Activated T-cell treated with anti-CD3 and anti-CD28 coated beads, Interleukin-2, amount 50 U/mL, for 72 hours (primary cell): ENCODE data around the gene MSH2. TPM values are rescaled to one million over a fixed set of nuclear protein-coding genes. Genes with fewer than 3 reads are reported as not detected.
"Not testable (repeated sequence)": the region's sequence is repeated elsewhere in the genome, so short reads cannot be mapped to it uniquely, and the experiment has no call there.

Experiments used
- ATAC-seq, 2 donors: fragments of 150-1000 bp; cut with Tn5 transposase; replicated peaks in 1 of 2; 2 replicates each; pipeline ENCODE4 v1.10.0; 2021; ENCODE audit warnings: moderate library complexity in 2 of 2, mild to moderate bottlenecking in 1 of 2
- DNase-seq, 2 donors: peaks; one replicate each; pipeline ENCODE4 v3.0.0; 2021 to 2022; ENCODE audit warnings: mixed read lengths in 1 of 2
- H3K27ac Mint-ChIP-seq: one replicate; pipeline ENCODE4 v1.8.0; 2022; ENCODE audit warnings: mild to moderate bottlenecking, moderate library complexity, mixed read lengths
- H3K27me3 Mint-ChIP-seq: one replicate; pipeline ENCODE4 v1.8.0; 2022; ENCODE audit warnings: low read depth, mixed read lengths
- H3K36me3 Mint-ChIP-seq, 2 donors: one replicate each; pipeline ENCODE4 v1.8.0; 2022; ENCODE audit warnings: mixed read lengths in 2 of 2, mild to moderate bottlenecking in 1 of 2; ENCODE audit not compliant: insufficient read depth in 2 of 2
- H3K4me1 Mint-ChIP-seq: one replicate; pipeline ENCODE4 v1.8.0; 2022; ENCODE audit warnings: low read depth, mixed read lengths
- H3K4me3 Mint-ChIP-seq, 2 donors: one replicate each; pipeline ENCODE4 v1.8.0; 2022; ENCODE audit warnings: mild to moderate bottlenecking in 2 of 2, mixed read lengths in 2 of 2, moderate library complexity in 2 of 2
- H3K9me3 Mint-ChIP-seq, 2 donors: one replicate each; pipeline ENCODE4 v1.8.0; 2022; ENCODE audit warnings: mixed read lengths in 2 of 2
- total RNA-seq, 2 donors: library from RNA; stranded (reverse); gene quantifications; one replicate each; pipeline ENCODE4 v1.2.3, GENCODE V29; 2022

MSH2 gene
- total RNA-seq: 10 to 100 TPM; 41.9 to 48.7 TPM

GRCh38 chr2:47402805-47403608 is at the start of gene MSH2:
Gene MSH2, plus strand, starts transcription at chr2:47403156. Its CDS starts 36 bp downstream, at chr2:47403192.
- Mint-ChIP-seq H3K4me1 (peaks cover 38% of the 10 kb centered on the region), H3K9me3 (no peaks in the 10 kb centered on the region), H3K27me3 (no peaks in the 10 kb centered on the region), H3K4me3 (peak within 1 kb of the TSS; percentile 98), H3K27ac (peak within 1 kb of the TSS; percentile 96), H3K36me3 (peaks cover 8 to 20% of the 10 kb centered on the region in 2 donors)
- peak; percentile 94 to 96 for DNase-seq
- ATAC-seq: peak; percentile 93 to 96

DNA sequence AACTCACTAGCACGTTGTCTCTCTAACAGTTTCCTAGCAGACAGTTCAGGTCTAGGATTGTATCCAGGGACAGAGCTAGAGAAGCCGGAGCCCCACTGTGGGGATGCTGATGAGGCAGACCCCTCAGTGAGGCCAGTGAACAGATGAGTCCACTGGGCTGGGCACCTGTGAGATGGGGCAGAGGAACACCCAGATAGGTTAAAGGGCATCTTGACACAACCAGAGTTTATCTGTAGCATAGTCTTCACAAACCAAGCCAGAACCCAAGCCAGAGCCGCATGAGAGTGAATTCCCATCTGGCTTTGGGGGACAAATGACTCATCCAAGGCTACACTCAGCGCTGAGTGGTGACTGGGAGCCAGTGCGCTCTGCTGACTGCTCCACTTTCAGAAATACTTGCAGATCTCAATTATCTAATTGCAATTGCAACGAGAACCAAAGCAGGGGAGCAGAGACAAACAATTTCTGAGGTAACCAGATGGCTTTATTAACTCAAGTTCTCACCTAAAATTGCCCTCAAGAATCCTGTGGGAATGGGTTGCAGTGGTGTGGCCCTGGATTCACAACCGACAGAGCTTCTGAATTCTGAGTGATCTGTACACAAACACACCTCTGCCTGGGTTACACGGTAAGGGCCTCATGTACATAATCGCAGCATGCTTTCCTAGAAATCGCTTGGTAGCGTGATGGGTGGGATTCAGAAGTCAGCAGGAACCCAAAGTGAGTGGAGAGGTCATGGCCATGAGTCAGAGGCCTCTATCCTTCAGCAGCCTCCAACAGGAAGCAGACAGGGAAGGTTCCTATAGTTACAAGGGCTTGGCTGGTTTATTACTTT is 48.7 kb upstream of the MSH2 start:
- no peak for DNase-seq
- H3K9me3 Mint-ChIP-seq: no peaks in the 10 kb centered on the region
- no peak overlapping the region for H3K4me3 Mint-ChIP-seq
- no peaks in the 10 kb centered on the region for H3K27me3 Mint-ChIP-seq
- no peaks in the 10 kb centered on the region for H3K36me3 Mint-ChIP-seq
- no peak overlapping the region for H3K27ac Mint-ChIP-seq
- H3K4me1 Mint-ChIP-seq: no peaks in the 10 kb centered on the region
- no peak for ATAC-seq

- Mint-ChIP-seq H3K4me3 (no peak overlapping the region), H3K9me3 (no peaks in the 10 kb centered on the region), H3K36me3 (no peaks in the 10 kb centered on the region), H3K27me3 (no peaks in the 10 kb centered on the region), H3K4me1 (no peaks in the 10 kb centered on the region), H3K27ac (no peak overlapping the region)
- ATAC-seq (no peak), DNase-seq (no peak)
Measured at GRCh38 chr2:47354848-47355204, 48.1 kb upstream of the MSH2 start.

DNA sequence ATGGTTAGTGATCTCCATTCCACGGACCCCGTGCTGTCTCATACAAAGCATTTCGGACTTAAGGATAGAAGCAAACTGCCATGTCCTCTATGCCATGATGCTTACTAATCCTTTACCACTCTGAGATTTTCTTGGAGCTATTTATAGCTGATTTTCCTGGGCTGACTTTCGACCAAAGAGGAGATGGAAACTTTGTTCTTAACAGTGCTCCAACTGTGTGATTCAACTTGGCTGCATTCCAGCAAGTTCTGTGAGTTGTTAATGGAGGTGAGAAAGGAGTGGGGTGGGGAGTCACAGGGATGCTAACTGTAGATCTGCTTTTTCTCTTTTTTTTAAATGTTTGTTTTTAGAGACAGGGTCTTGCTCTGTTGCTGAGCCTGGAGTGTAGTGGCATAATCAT is 45.5 kb upstream of the MSH2 start:
- Mint-ChIP-seq H3K27ac (no peak overlapping the region), H3K4me1 (no peaks in the 10 kb centered on the region), H3K36me3 (no peaks in the 10 kb centered on the region), H3K27me3 (no peaks in the 10 kb centered on the region), H3K9me3 (no peaks in the 10 kb centered on the region), H3K4me3 (no peak overlapping the region)
- ATAC-seq: no peak
- no peak for DNase-seq

- peak; percentile 45 to 58 for ATAC-seq
- DNase-seq: no peak
- Mint-ChIP-seq H3K9me3 (no peaks in the 10 kb centered on the region), H3K27me3 (no peaks in the 10 kb centered on the region), H3K27ac (no peak overlapping the region), H3K4me3 (no peak overlapping the region), H3K36me3 (no peaks in the 10 kb centered on the region), H3K4me1 (no peaks in the 10 kb centered on the region)
Measured at GRCh38 chr2:47359375-47359868, 43.5 kb upstream of the MSH2 start.

DNA sequence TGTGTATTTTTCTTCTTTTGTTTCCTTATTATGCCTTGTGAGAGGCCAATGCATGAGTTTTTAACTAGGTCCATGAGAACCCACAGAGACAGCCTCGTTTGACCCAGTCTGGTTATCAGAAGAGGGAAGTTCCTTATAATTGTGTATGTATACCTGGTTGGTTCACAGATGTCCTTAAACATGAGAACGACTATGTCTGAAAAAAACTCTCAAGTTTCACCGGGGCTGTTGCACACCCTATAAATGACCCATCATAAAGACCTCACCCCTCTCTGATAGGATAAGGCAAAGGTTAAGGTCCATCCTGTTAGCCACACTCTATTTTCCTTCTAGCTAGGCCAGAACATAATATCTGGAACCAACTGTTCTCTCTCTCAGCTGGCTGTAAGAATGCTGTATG is 42.7 kb upstream of the MSH2 start:
- no peaks in the 10 kb centered on the region for H3K27me3 Mint-ChIP-seq
- no peaks in the 10 kb centered on the region for H3K9me3 Mint-ChIP-seq
- H3K4me3 Mint-ChIP-seq: no peak overlapping the region
- ATAC-seq: no peak
- H3K4me1 Mint-ChIP-seq: no peaks in the 10 kb centered on the region
- H3K36me3 Mint-ChIP-seq: no peaks in the 10 kb centered on the region
- H3K27ac Mint-ChIP-seq: no peak overlapping the region
- DNase-seq: no peak

DNA sequence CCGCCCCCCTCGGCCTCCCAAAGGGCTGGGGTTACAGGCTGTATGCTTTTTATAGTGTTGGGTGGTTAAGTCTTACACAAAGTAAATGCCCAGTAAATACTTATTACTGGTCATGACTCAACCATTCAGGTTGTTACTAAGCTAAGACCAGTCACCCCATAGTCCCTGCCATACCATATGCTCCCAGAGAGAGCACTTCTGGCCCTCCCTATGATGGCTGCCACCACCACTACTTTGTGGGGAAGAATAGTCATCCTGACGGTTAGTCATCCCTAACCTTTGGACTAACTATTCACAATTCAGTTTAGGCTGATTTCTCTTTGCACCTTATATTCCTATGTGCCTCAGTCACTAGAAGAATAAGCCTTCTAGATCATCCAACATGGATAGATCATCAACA is 42.0 kb upstream of the MSH2 start:
- no peaks in the 10 kb centered on the region for H3K9me3 Mint-ChIP-seq
- DNase-seq (no peak), ATAC-seq (peak; percentile 62 to 70)
- no peak overlapping the region for H3K4me3 Mint-ChIP-seq
- no peaks in the 10 kb centered on the region for H3K36me3 Mint-ChIP-seq
- no peaks in the 10 kb centered on the region for H3K4me1 Mint-ChIP-seq
- no peaks in the 10 kb centered on the region for H3K27me3 Mint-ChIP-seq
- H3K27ac Mint-ChIP-seq: no peak overlapping the region

GRCh38 chr2:47361505-47362229 is 41.3 kb upstream of the MSH2 start:
- H3K36me3 Mint-ChIP-seq, H3K27me3 Mint-ChIP-seq, DNase-seq, H3K4me3 Mint-ChIP-seq, H3K4me1 Mint-ChIP-seq, H3K27ac Mint-ChIP-seq, H3K9me3 Mint-ChIP-seq, ATAC-seq: not testable (repeated sequence)

- Mint-ChIP-seq H3K9me3 (no peaks in the 10 kb centered on the region), H3K4me3 (no peak overlapping the region), H3K36me3 (no peaks in the 10 kb centered on the region), H3K4me1 (no peaks in the 10 kb centered on the region), H3K27me3 (peaks cover 15% of the 10 kb centered on the region), H3K27ac (no peak overlapping the region)
- no peak for ATAC-seq
- DNase-seq: no peak
Measured at GRCh38 chr2:47373747-47374146, 29.2 kb upstream of the MSH2 start.

- Mint-ChIP-seq H3K27ac (no peak overlapping the region), H3K4me1 (no peaks in the 10 kb centered on the region), H3K4me3 (no peak overlapping the region), H3K27me3 (peaks cover 14% of the 10 kb centered on the region), H3K36me3 (no peaks in the 10 kb centered on the region), H3K9me3 (no peaks in the 10 kb centered on the region)
- DNase-seq: no peak
- no peak for ATAC-seq
Measured at GRCh38 chr2:47375307-47375706, 27.6 kb upstream of the MSH2 start.

GRCh38 chr2:47379384-47379783 is 23.6 kb upstream of the MSH2 start:
- H3K27ac Mint-ChIP-seq: no peak overlapping the region
- no peak for DNase-seq
- no peaks in the 10 kb centered on the region for H3K27me3 Mint-ChIP-seq
- H3K9me3 Mint-ChIP-seq: no peaks in the 10 kb centered on the region
- no peak for ATAC-seq
- H3K4me1 Mint-ChIP-seq: no peaks in the 10 kb centered on the region
- H3K4me3 Mint-ChIP-seq: no peak overlapping the region
- no peaks in the 10 kb centered on the region for H3K36me3 Mint-ChIP-seq

GRCh38 chr2:47381408-47381807 is 21.5 kb upstream of the MSH2 start:
- ATAC-seq (no peak), DNase-seq (no peak)
- H3K4me1 Mint-ChIP-seq: no peaks in the 10 kb centered on the region
- no peak overlapping the region for H3K4me3 Mint-ChIP-seq
- no peaks in the 10 kb centered on the region for H3K36me3 Mint-ChIP-seq
- H3K27me3 Mint-ChIP-seq: no peaks in the 10 kb centered on the region
- H3K9me3 Mint-ChIP-seq: no peaks in the 10 kb centered on the region
- no peak overlapping the region for H3K27ac Mint-ChIP-seq

GRCh38 chr2:47386551-47386950 is 16.4 kb upstream of the MSH2 start:
- Mint-ChIP-seq H3K4me3 (no peak overlapping the region), H3K36me3 (no peaks in the 10 kb centered on the region), H3K4me1 (no peaks in the 10 kb centered on the region), H3K9me3 (no peaks in the 10 kb centered on the region), H3K27ac (no peak overlapping the region), H3K27me3 (peaks cover 10% of the 10 kb centered on the region)
- ATAC-seq: peak in 1 of 2 donors; percentile 41
- DNase-seq: no peak
